ENCODE results near the gene CDSN. TPM values are rescaled to one million over a fixed set of nuclear protein-coding genes. Genes with fewer than 3 reads are reported as not detected.

CDSN gene
- polyA plus RNA-seq, 2 of the 4 experiments (the other 2 are of a cell fraction): not detected

DNA sequence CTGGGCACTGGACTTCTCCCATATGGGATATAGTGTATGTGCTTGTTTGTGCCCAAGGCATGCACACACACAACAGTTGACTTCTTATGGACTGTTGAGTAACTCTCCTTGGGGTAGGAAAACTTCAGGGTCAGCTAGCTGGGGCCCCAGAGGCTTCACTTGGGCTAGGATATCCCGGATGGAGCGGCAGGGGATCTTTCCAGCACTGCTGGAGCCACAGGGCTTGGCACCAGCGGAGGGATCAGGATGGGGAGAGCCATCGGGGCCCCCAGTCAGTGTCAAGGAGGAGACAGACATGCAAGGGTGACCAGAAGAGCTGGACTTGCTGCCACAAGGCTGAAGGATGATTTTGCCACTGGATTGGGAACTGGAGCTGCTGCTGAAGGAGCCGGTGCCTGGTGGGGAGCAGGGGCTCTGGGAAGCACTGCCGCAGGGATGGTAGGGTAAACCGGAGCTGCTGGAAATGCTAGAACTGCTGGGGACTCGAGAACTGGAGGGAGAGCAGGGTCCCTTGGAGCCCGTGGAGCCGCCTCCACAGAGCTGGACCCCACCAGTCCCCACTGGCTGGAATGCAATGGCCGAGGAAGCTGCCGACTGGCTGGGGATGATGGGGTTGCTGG is 4.2 kb downstream of the CDSN start:
- H3K27ac ChIP-seq: peak overlapping the region; percentile 92 to 93; a peak in 4 of 6 replicates

DNA sequence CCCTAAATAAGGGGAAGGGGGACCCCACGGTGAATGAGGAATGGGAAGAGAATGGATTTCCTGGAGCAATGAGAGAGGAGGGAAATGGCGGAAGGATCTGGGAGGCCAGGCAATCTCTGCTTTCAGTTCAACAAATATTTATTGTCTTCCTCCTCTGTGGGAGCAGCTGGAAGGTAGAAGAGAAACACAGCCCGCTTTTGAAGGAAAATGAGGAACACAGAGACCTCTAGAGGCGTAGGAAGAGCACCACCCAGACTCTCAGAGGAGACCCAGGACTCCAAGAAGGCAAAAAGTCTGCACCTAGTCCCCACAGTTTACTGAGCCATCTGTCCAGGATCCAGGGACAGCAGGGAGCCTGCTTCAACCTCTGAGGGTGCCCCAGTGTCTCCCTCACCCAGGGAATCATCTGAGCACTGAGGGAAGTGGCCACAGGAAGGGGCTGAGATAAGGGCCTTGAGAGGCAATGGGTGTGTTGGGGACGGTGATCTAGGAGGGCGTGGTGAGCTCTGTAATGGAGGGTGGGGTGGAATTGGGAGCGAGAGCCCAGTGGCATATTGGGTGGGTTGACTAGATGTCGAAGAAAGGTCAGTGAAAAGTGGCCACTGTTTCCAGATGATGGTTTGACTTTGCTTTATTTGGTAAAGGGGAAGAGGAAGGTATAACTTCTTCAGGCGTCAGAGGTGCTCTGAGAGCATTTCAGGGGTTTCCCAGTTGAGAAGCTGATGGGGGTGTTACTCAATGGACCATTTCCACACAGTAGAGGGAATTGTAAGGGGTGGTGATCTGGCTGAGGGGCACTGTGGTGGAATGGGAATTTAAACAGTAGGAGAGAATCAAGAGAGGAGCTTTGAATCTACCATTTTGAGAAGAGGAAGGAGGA is 5.0 kb downstream of the CDSN start:
- ATAC-seq (peak; percentile 87 to 92), FAIRE-seq (no peak), DNase-seq (ENCODE audit: low read depth in 1 of 2, low spot score in 1 of 2) (peak; percentile 50 to 79)
- Histone ChIP-seq H3K9me3 (no peaks in the 10 kb centered on the region), H3K27ac (peak overlapping the region; percentile 92 to 93), H3K4me3 (peak overlapping the region; percentile 40), H3K4me2 (peak overlapping the region; percentile 87), H3K4me1 (peaks cover 16% of the 10 kb centered on the region)
- TF ChIP-seq, protein P1, sequence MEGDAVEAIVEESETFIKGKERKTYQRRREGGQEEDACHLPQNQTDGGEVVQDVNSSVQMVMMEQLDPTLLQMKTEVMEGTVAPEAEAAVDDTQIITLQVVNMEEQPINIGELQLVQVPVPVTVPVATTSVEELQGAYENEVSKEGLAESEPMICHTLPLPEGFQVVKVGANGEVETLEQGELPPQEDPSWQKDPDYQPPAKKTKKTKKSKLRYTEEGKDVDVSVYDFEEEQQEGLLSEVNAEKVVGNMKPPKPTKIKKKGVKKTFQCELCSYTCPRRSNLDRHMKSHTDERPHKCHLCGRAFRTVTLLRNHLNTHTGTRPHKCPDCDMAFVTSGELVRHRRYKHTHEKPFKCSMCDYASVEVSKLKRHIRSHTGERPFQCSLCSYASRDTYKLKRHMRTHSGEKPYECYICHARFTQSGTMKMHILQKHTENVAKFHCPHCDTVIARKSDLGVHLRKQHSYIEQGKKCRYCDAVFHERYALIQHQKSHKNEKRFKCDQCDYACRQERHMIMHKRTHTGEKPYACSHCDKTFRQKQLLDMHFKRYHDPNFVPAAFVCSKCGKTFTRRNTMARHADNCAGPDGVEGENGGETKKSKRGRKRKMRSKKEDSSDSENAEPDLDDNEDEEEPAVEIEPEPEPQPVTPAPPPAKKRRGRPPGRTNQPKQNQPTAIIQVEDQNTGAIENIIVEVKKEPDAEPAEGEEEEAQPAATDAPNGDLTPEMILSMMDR (IDR thresholded peaks at IDR 0.05): peak; percentile 46
- TF ChIP-seq JUN (IDR thresholded peaks at IDR 0.05) (no peak; a peak in 1 of 5 replicates), RAD21 (conservative IDR thresholded peaks at IDR 0.05 in 1 of 2, IDR thresholded peaks at IDR 0.05 in 1 of 2) (peak; percentile 53 to 61; a peak in 4 of 5 replicates)
- CTCF ChIA-PET: interaction anchor here (0.6 to 4.0 kb wide), 27 partner anchors 8 to 288 kb away, joined by 3 to 31 read pairs (median 4); partner anchors contain the start of gene VARS2
- POLR2A ChIA-PET: interaction anchor here (0.6 to 1.3 kb wide), 7 partner anchors 10 to 427 kb away, joined by 3 to 6 read pairs (median 4); partner anchors contain the start of gene GTF2H4
- WGBS (ENCODE audit: missing lambda C conversion rate): 43% methylated on average over 9 of the region's 9 CpGs

More for the DNA sequence above, 4.2 kb downstream of the CDSN start:
- Histone ChIP-seq H3K4me1 (peaks cover 16% of the 10 kb centered on the region), H3K9me3 (no peaks in the 10 kb centered on the region), H3K4me2 (peak overlapping the region; percentile 87), H3K4me3 (no peak overlapping the region)
- 94% methylated on average over 11 of the region's 12 CpGs for WGBS (ENCODE audit: missing lambda C conversion rate)
- DNase-seq (ENCODE audit: low read depth in 1 of 2, low spot score in 1 of 2) (no peak), ATAC-seq (no peak), FAIRE-seq (no peak)
- CTCF ChIA-PET: interaction anchor here (0.8 to 4.0 kb wide), 18 partner anchors 7 to 239 kb away, joined by 3 to 31 read pairs (median 4); partner anchors contain the start of gene VARS2
- TF ChIP-seq HOXA7 (CRISPR knock-in tag; IDR thresholded peaks at IDR 0.05): no peak
- no peak for TF ChIP-seq FOSB (CRISPR knock-in tag; IDR thresholded peaks at IDR 0.05)
- no peak for TF ChIP-seq MYC (IDR thresholded peaks at IDR 0.05; ENCODE audit: borderline replicate concordance, low read length)
- no peak for TF ChIP-seq POLR2A (IDR thresholded peaks at IDR 0.05; ENCODE audit: low read length)
- TF ChIP-seq, protein P2, sequence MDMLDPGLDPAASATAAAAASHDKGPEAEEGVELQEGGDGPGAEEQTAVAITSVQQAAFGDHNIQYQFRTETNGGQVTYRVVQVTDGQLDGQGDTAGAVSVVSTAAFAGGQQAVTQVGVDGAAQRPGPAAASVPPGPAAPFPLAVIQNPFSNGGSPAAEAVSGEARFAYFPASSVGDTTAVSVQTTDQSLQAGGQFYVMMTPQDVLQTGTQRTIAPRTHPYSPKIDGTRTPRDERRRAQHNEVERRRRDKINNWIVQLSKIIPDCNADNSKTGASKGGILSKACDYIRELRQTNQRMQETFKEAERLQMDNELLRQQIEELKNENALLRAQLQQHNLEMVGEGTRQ (IDR thresholded peaks at IDR 0.05): no peak
- no peak for TF ChIP-seq RAD21 (conservative IDR thresholded peaks at IDR 0.05 in 1 of 2, IDR thresholded peaks at IDR 0.05 in 1 of 2)
- TF ChIP-seq, protein P3, sequence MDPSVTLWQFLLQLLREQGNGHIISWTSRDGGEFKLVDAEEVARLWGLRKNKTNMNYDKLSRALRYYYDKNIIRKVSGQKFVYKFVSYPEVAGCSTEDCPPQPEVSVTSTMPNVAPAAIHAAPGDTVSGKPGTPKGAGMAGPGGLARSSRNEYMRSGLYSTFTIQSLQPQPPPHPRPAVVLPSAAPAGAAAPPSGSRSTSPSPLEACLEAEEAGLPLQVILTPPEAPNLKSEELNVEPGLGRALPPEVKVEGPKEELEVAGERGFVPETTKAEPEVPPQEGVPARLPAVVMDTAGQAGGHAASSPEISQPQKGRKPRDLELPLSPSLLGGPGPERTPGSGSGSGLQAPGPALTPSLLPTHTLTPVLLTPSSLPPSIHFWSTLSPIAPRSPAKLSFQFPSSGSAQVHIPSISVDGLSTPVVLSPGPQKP (IDR thresholded peaks at IDR 0.05; ENCODE audit: low read depth, low read length): no peak
- TF ChIP-seq TP53 (CRISPR knock-in tag; IDR thresholded peaks at IDR 0.05): no peak
- TF ChIP-seq, protein P4, sequence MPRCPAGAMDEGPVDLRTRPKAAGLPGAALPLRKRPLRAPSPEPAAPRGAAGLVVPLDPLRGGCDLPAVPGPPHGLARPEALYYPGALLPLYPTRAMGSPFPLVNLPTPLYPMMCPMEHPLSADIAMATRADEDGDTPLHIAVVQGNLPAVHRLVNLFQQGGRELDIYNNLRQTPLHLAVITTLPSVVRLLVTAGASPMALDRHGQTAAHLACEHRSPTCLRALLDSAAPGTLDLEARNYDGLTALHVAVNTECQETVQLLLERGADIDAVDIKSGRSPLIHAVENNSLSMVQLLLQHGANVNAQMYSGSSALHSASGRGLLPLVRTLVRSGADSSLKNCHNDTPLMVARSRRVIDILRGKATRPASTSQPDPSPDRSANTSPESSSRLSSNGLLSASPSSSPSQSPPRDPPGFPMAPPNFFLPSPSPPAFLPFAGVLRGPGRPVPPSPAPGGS (IDR thresholded peaks at IDR 0.05): no peak
- TF ChIP-seq GATA3 (IDR thresholded peaks at IDR 0.05; ENCODE audit: borderline replicate concordance): no peak
- no peak for TF ChIP-seq SMC3 (IDR thresholded peaks at IDR 0.05)
- TF ChIP-seq, protein P1 (IDR thresholded peaks at IDR 0.05): no peak
- no peak for TF ChIP-seq NFE2L2 (conservative IDR thresholded peaks at IDR 0.05; ENCODE audit: low read length)
- POLR2A ChIA-PET: no interaction called here

Measured in A549 (cell line).